ENCODE data around the gene SEC24D. TPM values are rescaled to one million over a fixed set of nuclear protein-coding genes. Genes with fewer than 3 reads are reported as not detected.

Gene SEC24D
- total RNA-seq, 1 experiment from 2014 or later: 13.3 TPM

DNA sequence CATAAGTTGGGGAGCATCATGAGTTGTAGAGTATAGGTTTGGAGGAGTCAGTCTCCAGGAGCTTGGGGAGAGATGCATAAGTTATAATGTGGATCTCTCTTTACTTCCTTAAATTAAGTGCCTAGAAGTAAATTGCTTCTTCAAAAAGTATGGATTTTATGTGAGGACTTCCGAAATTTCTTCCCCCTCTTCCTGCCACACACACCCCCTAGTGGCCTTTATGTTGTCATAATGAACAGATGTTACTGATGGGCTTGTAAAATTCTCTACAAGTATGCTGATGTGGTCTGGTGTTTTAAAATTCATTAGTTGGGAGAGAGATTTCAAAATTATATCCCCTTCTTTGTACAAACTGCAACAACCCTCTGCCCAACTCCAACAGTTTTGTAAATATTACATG is 153.0 kb downstream of the SEC24D start:
- DNase-seq (ENCODE audit: low spot score): no peak
- in situ Hi-C loops (cut with HindIII; ENCODE audit: low sequenced_read_pairs): no loop called here

DNA sequence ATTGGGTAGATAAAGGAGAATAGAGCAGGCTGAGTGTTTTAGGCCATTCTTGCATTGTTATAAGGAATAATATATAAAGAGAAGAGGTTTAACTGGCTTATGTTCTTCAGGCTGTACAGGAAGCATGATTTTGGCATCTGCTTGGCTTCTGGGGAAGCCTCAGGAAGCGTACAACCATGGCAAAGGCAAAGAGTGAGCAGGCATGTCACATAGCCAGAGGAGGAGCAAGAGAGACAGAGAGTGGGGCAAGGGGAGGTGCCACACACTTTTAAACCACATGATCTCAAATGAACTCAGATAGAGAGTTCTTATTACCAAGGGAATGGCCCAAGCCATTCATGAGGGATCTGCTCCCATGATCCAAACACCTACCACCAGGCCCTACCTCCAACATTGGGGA is 155.1 kb downstream of the SEC24D start:
- DNase-seq (ENCODE audit: low spot score): no peak
- in situ Hi-C loops (cut with HindIII; ENCODE audit: low sequenced_read_pairs): no loop called here

DNA sequence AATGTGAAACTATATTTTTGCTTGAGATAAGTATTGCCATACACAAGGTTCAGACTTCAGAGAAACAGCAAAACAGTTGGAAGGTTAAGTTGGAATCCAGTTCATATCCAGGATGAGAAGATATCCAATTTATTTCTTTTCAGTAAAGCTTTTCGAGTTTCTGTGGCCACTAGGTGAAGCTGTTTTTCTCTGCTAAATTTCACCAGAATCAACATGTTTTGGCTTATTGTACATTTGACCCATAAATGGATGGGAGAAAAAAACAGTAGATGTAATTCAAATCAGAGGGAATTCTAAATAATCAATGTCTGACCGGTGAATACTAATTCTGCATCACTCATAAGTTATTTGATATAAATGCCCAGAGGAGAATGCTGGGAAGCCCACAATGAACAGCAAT is 159.8 kb downstream of the SEC24D start:
- in situ Hi-C loops (cut with HindIII; ENCODE audit: low sequenced_read_pairs): no loop called here
- DNase-seq (ENCODE audit: low spot score): no peak

Other genes starting within 250 kb of the SEC24D start
- 3.8 and 28.7 TPM in 2 replicates for gene METTL14, start 150.7 kb downstream of the SEC24D start, total RNA-seq (2014; rRNA removed; shearing (Covaris generic))
- gene SYNPO2, start 52.7 kb upstream of the SEC24D start, total RNA-seq (2014; rRNA removed; shearing (Covaris generic)): not detected in 2 replicates